T-helper 1 cell (primary cell): Measurements from ENCODE around the gene APOO.

Experiments used
- DNase-seq, 5 donors: peaks; one replicate each; pipeline ENCODE4 v3.0.0-alpha.2; 2012 to 2020
- total RNA-seq, 4 donors: gene quantifications; one replicate each; lab custom pipeline; 2026; lab: John Stamatoyannopoulos, UW

The APOO gene
- total RNA-seq, result 3.0 to 4.1 (median 3.2) reads per million in 4 donors

- peak; percentile 83 to 96 (median 86) for DNase-seq
Measured at GRCh38 chrX:23907498-23908218, at the start of gene APOO, which contains the start of gene CXorf58. Gene APOO, minus strand, starts transcription at chrX:23907938. Its CDS starts 236 bp downstream, at chrX:23907702. Gene CXorf58, plus strand, starts transcription at chrX:23908006. Its CDS starts 2,297 bp downstream, at chrX:23910303.

- DNase-seq, result no peak
Measured at GRCh38 chrX:23954396-23954795, 46.7 kb upstream of the APOO start.

- DNase-seq, result peak in 1 of 5 donors; percentile 16
Measured at GRCh38 chrX:23953908-23954269, 46.2 kb upstream of the APOO start.

- DNase-seq, result peak in 4 of 5 donors; percentile 4 to 82 (median 10)
Measured at GRCh38 chrX:23952984-23953907, 45.5 kb upstream of the APOO start.

GRCh38 chrX:23952391-23952790, 44.7 kb upstream of the APOO start:
- no peak for DNase-seq

GRCh38 chrX:23945206-23945605, 37.5 kb upstream of the APOO start:
- no peak for DNase-seq

- DNase-seq, result no peak
Measured at GRCh38 chrX:23944234-23944633, 36.5 kb upstream of the APOO start.

- no peak for DNase-seq
Measured at GRCh38 chrX:23939203-23939602, 31.5 kb upstream of the APOO start.

- DNase-seq, result no peak
Measured at GRCh38 chrX:23938690-23939089, 31.0 kb upstream of the APOO start.

- no peak for DNase-seq
Measured at GRCh38 chrX:23937100-23937499, 29.4 kb upstream of the APOO start.

GRCh38 chrX:23936180-23936579, 28.4 kb upstream of the APOO start:
- DNase-seq, result no peak

- no peak for DNase-seq
Measured at GRCh38 chrX:23935106-23935505, 27.4 kb upstream of the APOO start.

- no peak for DNase-seq
Measured at GRCh38 chrX:23932046-23932445, 24.3 kb upstream of the APOO start.

GRCh38 chrX:23930894-23931604, 23.3 kb upstream of the APOO start:
- DNase-seq, result peak in 1 of 5 donors; percentile 48

- DNase-seq, result no peak
Measured at GRCh38 chrX:23926015-23926414, 18.3 kb upstream of the APOO start.

GRCh38 chrX:23919706-23920320, 12.1 kb upstream of the APOO start:
- no peak for DNase-seq

- no peak for DNase-seq
Measured at GRCh38 chrX:23919148-23919547, 11.4 kb upstream of the APOO start.

- DNase-seq, result no peak
Measured at GRCh38 chrX:23911126-23911835, 3.5 kb upstream of the APOO start.

- DNase-seq, result no peak
Measured at GRCh38 chrX:23908219-23909004, 674 bp upstream of the APOO start.

GRCh38 chrX:23907111-23907497, 634 bp downstream of the APOO start:
- DNase-seq, result peak in 1 of 5 donors; percentile 0

GRCh38 chrX:23904096-23904495, 3.6 kb downstream of the APOO start:
- no peak for DNase-seq
